Esophagus mucosa (tissue), 1 donor: Measurements from ENCODE around the gene PPP2R2D. TPM values are rescaled to one million over a fixed set of nuclear protein-coding genes. Genes with fewer than 3 reads are reported as not detected.

Source experiments
- ATAC-seq: fragments of 200-7000 bp; cut with Tn5 transposase; one replicate; pipeline ENCODE4 v1.9.1; 2020
- total RNA-seq: library from RNA; stranded (reverse); gene quantifications from one replicate; pipeline ENCODE4 v1.2.4, GENCODE V29; 2023
- donor health status: DM: yes; HTN: yes; CAD: no.

PPP2R2D gene
- 14.1 TPM for total RNA-seq

GRCh38 chr10:131900350-131901152 lies at the start of gene PPP2R2D:
PPP2R2D (plus strand) TSS chr10:131901008; CDS start chr10:131901149, 141 bp downstream.
- peak; percentile 97 for ATAC-seq

- no peak for ATAC-seq
These were observed 49.5 kb upstream of the PPP2R2D start for GRCh38 chr10:131851346-131851745.

GRCh38 chr10:131852176-131852822 lies 48.5 kb upstream of the PPP2R2D start:
- no peak for ATAC-seq

- ATAC-seq: no peak
These were observed 47.8 kb upstream of the PPP2R2D start for GRCh38 chr10:131852823-131853609.

- ATAC-seq: no peak
These were observed 47.2 kb upstream of the PPP2R2D start for GRCh38 chr10:131853610-131853964.

GRCh38 chr10:131854579-131855335 lies 46.1 kb upstream of the PPP2R2D start:
- no peak for ATAC-seq

- ATAC-seq: no peak
These were observed 45.1 kb upstream of the PPP2R2D start for GRCh38 chr10:131855461-131856401.

- ATAC-seq: no peak
These were observed 44.2 kb upstream of the PPP2R2D start for GRCh38 chr10:131856441-131857094.

GRCh38 chr10:131857156-131858117 lies 43.4 kb upstream of the PPP2R2D start:
- no peak for ATAC-seq

GRCh38 chr10:131858118-131858515 lies 42.7 kb upstream of the PPP2R2D start:
- ATAC-seq: no peak

GRCh38 chr10:131858583-131859340 lies 42.0 kb upstream of the PPP2R2D start:
- no peak for ATAC-seq

GRCh38 chr10:131859341-131860020 lies 41.3 kb upstream of the PPP2R2D start:
- ATAC-seq: no peak

- ATAC-seq: no peak
These were observed 40.5 kb upstream of the PPP2R2D start for GRCh38 chr10:131860311-131860710.

GRCh38 chr10:131860806-131861440 lies 39.9 kb upstream of the PPP2R2D start:
- no peak for ATAC-seq

- ATAC-seq: peak; percentile 99
These were observed 38.3 kb upstream of the PPP2R2D start for GRCh38 chr10:131862548-131862947.

GRCh38 chr10:131865223-131865917 lies 35.4 kb upstream of the PPP2R2D start:
- no peak for ATAC-seq

GRCh38 chr10:131866673-131867072 lies 34.1 kb upstream of the PPP2R2D start:
- ATAC-seq: no peak
